ENCODE data around the gene PRR15L.

DNA sequence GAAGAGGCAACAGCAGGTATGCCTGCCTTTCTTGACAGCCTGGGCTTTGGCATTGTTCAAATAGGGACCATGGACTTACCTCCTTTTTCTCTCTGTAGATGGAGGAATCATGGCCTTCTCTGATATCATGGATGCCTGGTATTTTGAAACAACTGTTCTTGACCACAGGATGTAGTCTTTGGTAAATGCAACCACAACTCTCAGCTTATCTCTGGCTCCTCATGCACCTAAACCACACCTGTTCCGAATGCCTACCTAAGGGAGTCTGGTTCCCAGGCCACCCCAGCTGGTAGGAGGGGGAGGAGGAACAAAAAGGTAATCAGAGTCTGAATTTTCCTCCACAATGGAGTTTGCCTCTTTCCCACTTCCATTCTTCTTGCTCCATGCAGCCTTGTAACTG is 32.0 kb upstream of the PRR15L start:
- TF ChIP-seq, protein P1, sequence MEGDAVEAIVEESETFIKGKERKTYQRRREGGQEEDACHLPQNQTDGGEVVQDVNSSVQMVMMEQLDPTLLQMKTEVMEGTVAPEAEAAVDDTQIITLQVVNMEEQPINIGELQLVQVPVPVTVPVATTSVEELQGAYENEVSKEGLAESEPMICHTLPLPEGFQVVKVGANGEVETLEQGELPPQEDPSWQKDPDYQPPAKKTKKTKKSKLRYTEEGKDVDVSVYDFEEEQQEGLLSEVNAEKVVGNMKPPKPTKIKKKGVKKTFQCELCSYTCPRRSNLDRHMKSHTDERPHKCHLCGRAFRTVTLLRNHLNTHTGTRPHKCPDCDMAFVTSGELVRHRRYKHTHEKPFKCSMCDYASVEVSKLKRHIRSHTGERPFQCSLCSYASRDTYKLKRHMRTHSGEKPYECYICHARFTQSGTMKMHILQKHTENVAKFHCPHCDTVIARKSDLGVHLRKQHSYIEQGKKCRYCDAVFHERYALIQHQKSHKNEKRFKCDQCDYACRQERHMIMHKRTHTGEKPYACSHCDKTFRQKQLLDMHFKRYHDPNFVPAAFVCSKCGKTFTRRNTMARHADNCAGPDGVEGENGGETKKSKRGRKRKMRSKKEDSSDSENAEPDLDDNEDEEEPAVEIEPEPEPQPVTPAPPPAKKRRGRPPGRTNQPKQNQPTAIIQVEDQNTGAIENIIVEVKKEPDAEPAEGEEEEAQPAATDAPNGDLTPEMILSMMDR (conservative IDR thresholded peaks at IDR 0.05; ENCODE audit: low read depth, low read length) = no peak
- TF ChIP-seq MAFK (IDR thresholded peaks at IDR 0.05; ENCODE audit: low read depth, low read length) = no peak
- no peak for TF ChIP-seq POLR2A (IDR thresholded peaks at IDR 0.05; ENCODE audit: low read depth, low read length)
- TF ChIP-seq CEBPB (IDR thresholded peaks at IDR 0.05; ENCODE audit: low read depth, low read length) = no peak
- no peak for TF ChIP-seq RCOR1 (IDR thresholded peaks at IDR 0.05; ENCODE audit: insufficient replicate concordance, low read length)
- TF ChIP-seq MXI1 (IDR thresholded peaks at IDR 0.05; ENCODE audit: borderline replicate concordance, low read depth, low read length) = no peak
- no peak for TF ChIP-seq RFX5 (IDR thresholded peaks at IDR 0.05; ENCODE audit: low read depth, low read length)
- no peak for TF ChIP-seq SMC3 (IDR thresholded peaks at IDR 0.05; ENCODE audit: low read depth, low read length)
- no peak for TF ChIP-seq MAZ (IDR thresholded peaks at IDR 0.05; ENCODE audit: borderline replicate concordance, low read depth, low read length)
- no peak for TF ChIP-seq USF2 (IDR thresholded peaks at IDR 0.05; ENCODE audit: low read depth, low read length)
- no peak for TF ChIP-seq RAD21 (IDR thresholded peaks at IDR 0.05; ENCODE audit: low read length)
- TF ChIP-seq, protein P2, sequence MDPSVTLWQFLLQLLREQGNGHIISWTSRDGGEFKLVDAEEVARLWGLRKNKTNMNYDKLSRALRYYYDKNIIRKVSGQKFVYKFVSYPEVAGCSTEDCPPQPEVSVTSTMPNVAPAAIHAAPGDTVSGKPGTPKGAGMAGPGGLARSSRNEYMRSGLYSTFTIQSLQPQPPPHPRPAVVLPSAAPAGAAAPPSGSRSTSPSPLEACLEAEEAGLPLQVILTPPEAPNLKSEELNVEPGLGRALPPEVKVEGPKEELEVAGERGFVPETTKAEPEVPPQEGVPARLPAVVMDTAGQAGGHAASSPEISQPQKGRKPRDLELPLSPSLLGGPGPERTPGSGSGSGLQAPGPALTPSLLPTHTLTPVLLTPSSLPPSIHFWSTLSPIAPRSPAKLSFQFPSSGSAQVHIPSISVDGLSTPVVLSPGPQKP (IDR thresholded peaks at IDR 0.05; ENCODE audit: borderline replicate concordance, low read depth, low read length) = no peak
- no peak for TF ChIP-seq FOS (IDR thresholded peaks at IDR 0.05; ENCODE audit: low read depth, low read length)
